ENCODE data around the gene CRACDL. TPM values are rescaled to one million over a fixed set of nuclear protein-coding genes. Genes with fewer than 3 reads are reported as not detected.

Gene CRACDL
- total RNA-seq, 2 experiments from 2014 or later, result 0.36 to 1.5 TPM

GRCh38 chr2:98882971-98883779 is 52.9 kb downstream of the CRACDL start:
- no peaks in the 10 kb centered on the region for H3K4me1 ChIP-seq (ENCODE audit: insufficient read depth, low read length)
- ChIA-PET POLR2A (no interaction called here), CTCF (no interaction called here)
- intact Hi-C loops (cut with DNase I, micrococcal nuclease), result no loop called here
- no peak overlapping the region for H3K27ac Mint-ChIP-seq
- TF ChIP-seq, protein P1, sequence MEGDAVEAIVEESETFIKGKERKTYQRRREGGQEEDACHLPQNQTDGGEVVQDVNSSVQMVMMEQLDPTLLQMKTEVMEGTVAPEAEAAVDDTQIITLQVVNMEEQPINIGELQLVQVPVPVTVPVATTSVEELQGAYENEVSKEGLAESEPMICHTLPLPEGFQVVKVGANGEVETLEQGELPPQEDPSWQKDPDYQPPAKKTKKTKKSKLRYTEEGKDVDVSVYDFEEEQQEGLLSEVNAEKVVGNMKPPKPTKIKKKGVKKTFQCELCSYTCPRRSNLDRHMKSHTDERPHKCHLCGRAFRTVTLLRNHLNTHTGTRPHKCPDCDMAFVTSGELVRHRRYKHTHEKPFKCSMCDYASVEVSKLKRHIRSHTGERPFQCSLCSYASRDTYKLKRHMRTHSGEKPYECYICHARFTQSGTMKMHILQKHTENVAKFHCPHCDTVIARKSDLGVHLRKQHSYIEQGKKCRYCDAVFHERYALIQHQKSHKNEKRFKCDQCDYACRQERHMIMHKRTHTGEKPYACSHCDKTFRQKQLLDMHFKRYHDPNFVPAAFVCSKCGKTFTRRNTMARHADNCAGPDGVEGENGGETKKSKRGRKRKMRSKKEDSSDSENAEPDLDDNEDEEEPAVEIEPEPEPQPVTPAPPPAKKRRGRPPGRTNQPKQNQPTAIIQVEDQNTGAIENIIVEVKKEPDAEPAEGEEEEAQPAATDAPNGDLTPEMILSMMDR (IDR thresholded peaks at IDR 0.05), result no peak
- H3K9me3 Mint-ChIP-seq, result peaks cover 12% of the 10 kb centered on the region
- peaks cover 8% of the 10 kb centered on the region for H3K36me3 Mint-ChIP-seq (ENCODE audit: low read depth)
- no peak overlapping the region for H3K27ac ChIP-seq (ENCODE audit: low read depth in 1 of 2, low read length in 2 of 2)
- H3K9me3 ChIP-seq (ENCODE audit: control insufficient read depth in 1 of 2, insufficient read depth in 1 of 2, low read length in 2 of 2), result peaks cover 12 to 30% of the 10 kb centered on the region in 2 experiments
- ATAC-seq (ENCODE audit: poor library complexity) (no peak), DNase-seq (no peak)
- no peak overlapping the region for H3K4me3 ChIP-seq (ENCODE audit: low read length)
- no peaks in the 10 kb centered on the region for H3K4me1 Mint-ChIP-seq (ENCODE audit: low read depth)
- H3K36me3 ChIP-seq (ENCODE audit: insufficient read depth, low read length), result no peaks in the 10 kb centered on the region
- peaks cover 19% of the 10 kb centered on the region for H3K27me3 Mint-ChIP-seq
- peaks cover 0 to 3% of the 10 kb centered on the region in 2 experiments for H3K27me3 ChIP-seq (ENCODE audit: control insufficient read depth in 1 of 2, insufficient read depth in 2 of 2, low read length in 2 of 2)
- no peak overlapping the region for H3K4me3 Mint-ChIP-seq

- H3K36me3 ChIP-seq (ENCODE audit: insufficient read depth, low read length), result no peaks in the 10 kb centered on the region
- H3K27ac Mint-ChIP-seq, result no peak overlapping the region
- POLR2A ChIA-PET, result no interaction called here
- CTCF ChIA-PET, result no interaction called here
- peaks cover 12 to 24% of the 10 kb centered on the region in 2 experiments for H3K9me3 ChIP-seq (ENCODE audit: control insufficient read depth in 1 of 2, insufficient read depth in 1 of 2, low read length in 2 of 2)
- peaks cover 6% of the 10 kb centered on the region for H3K36me3 Mint-ChIP-seq (ENCODE audit: low read depth)
- H3K27me3 ChIP-seq (ENCODE audit: control insufficient read depth in 1 of 2, insufficient read depth in 2 of 2, low read length in 2 of 2), result peaks cover 0 to 3% of the 10 kb centered on the region in 2 experiments
- H3K4me1 ChIP-seq (ENCODE audit: insufficient read depth, low read length), result no peaks in the 10 kb centered on the region
- H3K4me1 Mint-ChIP-seq (ENCODE audit: low read depth), result no peaks in the 10 kb centered on the region
- no peak overlapping the region for H3K4me3 ChIP-seq (ENCODE audit: low read length)
- DNase-seq (no peak), ATAC-seq (ENCODE audit: poor library complexity) (no peak)
- H3K27ac ChIP-seq (ENCODE audit: low read depth in 1 of 2, low read length in 2 of 2), result no peak overlapping the region
- H3K27me3 Mint-ChIP-seq, result peaks cover 19% of the 10 kb centered on the region
- intact Hi-C loops (cut with DNase I, micrococcal nuclease), result no loop called here
- H3K4me3 Mint-ChIP-seq, result no peak overlapping the region
- H3K9me3 Mint-ChIP-seq, result peaks cover 10% of the 10 kb centered on the region
- TF ChIP-seq, protein P1 (IDR thresholded peaks at IDR 0.05), result no peak
Measured at GRCh38 chr2:98882368-98882767, 53.7 kb downstream of the CRACDL start.

- ATAC-seq (ENCODE audit: poor library complexity) (no peak), DNase-seq (no peak)
- peaks cover 3% of the 10 kb centered on the region for H3K9me3 Mint-ChIP-seq
- TF ChIP-seq, protein P1 (IDR thresholded peaks at IDR 0.05), result no peak
- no peak overlapping the region for H3K4me3 ChIP-seq (ENCODE audit: low read length)
- peaks cover 5% of the 10 kb centered on the region for H3K36me3 Mint-ChIP-seq (ENCODE audit: low read depth)
- no peaks in the 10 kb centered on the region for H3K4me1 Mint-ChIP-seq (ENCODE audit: low read depth)
- intact Hi-C loops (cut with DNase I, micrococcal nuclease), result no loop called here
- peaks cover 8 to 15% of the 10 kb centered on the region in 2 experiments for H3K9me3 ChIP-seq (ENCODE audit: control insufficient read depth in 1 of 2, insufficient read depth in 1 of 2, low read length in 2 of 2)
- H3K27ac ChIP-seq (ENCODE audit: low read depth in 1 of 2, low read length in 2 of 2), result no peak overlapping the region
- H3K4me3 Mint-ChIP-seq, result no peak overlapping the region
- peaks cover 11% of the 10 kb centered on the region for H3K27me3 Mint-ChIP-seq
- ChIA-PET POLR2A (no interaction called here), CTCF (no interaction called here)
- H3K27me3 ChIP-seq (ENCODE audit: control insufficient read depth in 1 of 2, insufficient read depth in 2 of 2, low read length in 2 of 2), result peaks cover 0 to 3% of the 10 kb centered on the region in 2 experiments
- no peaks in the 10 kb centered on the region for H3K4me1 ChIP-seq (ENCODE audit: insufficient read depth, low read length)
- no peaks in the 10 kb centered on the region for H3K36me3 ChIP-seq (ENCODE audit: insufficient read depth, low read length)
- no peak overlapping the region for H3K27ac Mint-ChIP-seq
Measured at GRCh38 chr2:98881153-98881650, 54.8 kb downstream of the CRACDL start.

Data from CD4-positive, alpha-beta T cell (primary cell).